Stimulated activated naive B cell treated with anti-CD40 and anti-IgM and Interleukin-4, amounts not matched to agents 10 μg/mL and 1 μg/mL and 100 μg/mL, for 72 hours (primary cell): ENCODE measurements around the gene RTL10.

Experiments used
- ATAC-seq, 2 donors: fragments of 150-1000 bp; cut with Tn5 transposase; replicated peaks; 2 replicates each; pipeline ENCODE4 v1.10.0; 2021; ENCODE audit warnings: moderate library complexity in 1 of 2
- DNase-seq: peaks from one replicate; pipeline ENCODE4 v3.0.0; 2021
- H3K27ac Mint-ChIP-seq: one replicate; pipeline ENCODE4 v1.8.0; 2022; ENCODE audit warnings: mild to moderate bottlenecking, mixed read lengths
- H3K27me3 Mint-ChIP-seq, 2 donors: one replicate each; pipeline ENCODE4 v1.8.0; 2022; ENCODE audit warnings: mixed read lengths in 2 of 2
- H3K36me3 Mint-ChIP-seq, 2 donors: one replicate each; pipeline ENCODE4 v1.8.0; 2022; ENCODE audit warnings: mixed read lengths in 2 of 2, mild to moderate bottlenecking in 1 of 2
- H3K4me1 Mint-ChIP-seq, 2 donors: one replicate each; pipeline ENCODE4 v1.8.0; 2022; ENCODE audit warnings: mixed read lengths in 2 of 2, mild to moderate bottlenecking in 1 of 2
- H3K4me3 Mint-ChIP-seq, 2 donors: one replicate each; pipeline ENCODE4 v1.8.0; 2022; ENCODE audit warnings: mild to moderate bottlenecking in 2 of 2, mixed read lengths in 2 of 2, moderate library complexity in 1 of 2
- H3K9me3 Mint-ChIP-seq, 2 donors: one replicate each; pipeline ENCODE4 v1.8.0; 2022; ENCODE audit warnings: mixed read lengths in 2 of 2, mild to moderate bottlenecking in 1 of 2

RTL10 gene

DNA sequence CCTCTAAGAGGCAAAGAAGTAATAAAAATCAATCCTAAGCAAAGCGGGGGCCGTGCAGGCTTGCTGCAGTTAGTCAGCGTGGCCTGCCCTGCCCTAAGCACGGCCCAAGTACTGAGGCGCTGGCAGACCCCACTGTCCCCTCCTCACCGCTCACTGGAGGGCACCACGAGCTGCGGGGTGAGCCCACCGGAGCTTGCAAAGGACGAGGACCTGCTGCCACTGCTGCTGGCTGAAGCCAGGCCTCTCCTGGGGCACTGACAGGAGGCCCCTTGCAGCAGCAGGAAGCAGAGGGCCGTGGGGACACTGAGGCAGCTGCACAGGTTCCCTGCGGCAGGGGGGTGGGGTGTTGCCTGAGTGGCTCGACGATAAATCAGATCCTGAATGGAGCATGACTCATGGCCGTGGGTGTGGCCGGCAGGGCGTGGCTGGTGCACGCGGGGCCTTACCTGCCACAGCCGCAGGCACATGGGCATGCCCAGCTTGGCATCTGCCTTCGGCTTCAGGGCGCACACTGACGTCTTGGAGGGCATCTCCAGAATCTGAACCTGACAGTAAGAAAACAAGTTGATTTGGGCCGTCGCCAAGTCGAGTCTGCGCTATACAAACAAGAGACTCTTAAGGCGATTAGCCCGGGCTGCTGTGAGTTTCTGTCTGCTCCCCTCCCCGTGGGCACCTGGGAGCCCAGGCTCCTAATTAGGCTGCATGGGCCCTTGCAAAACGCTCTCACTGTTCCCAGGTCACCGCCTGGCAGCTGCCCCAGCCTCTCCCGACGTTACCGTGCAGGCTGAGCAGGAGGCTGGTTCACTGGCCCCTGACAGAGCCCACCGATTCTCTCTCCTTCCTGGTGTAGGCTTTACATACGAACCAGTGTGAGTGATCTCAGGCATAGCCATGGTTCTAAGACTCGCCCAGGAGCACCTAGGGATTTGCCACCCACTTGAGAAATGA lies 48.2 kb downstream of the RTL10 start:
- peaks cover 37 to 51% of the 10 kb centered on the region in 2 donors for H3K36me3 Mint-ChIP-seq
- no peak for ATAC-seq
- H3K9me3 Mint-ChIP-seq: no peaks in the 10 kb centered on the region
- no peak overlapping the region for H3K27ac Mint-ChIP-seq
- no peaks in the 10 kb centered on the region for H3K4me1 Mint-ChIP-seq
- no peaks in the 10 kb centered on the region for H3K27me3 Mint-ChIP-seq
- no peak for DNase-seq
- H3K4me3 Mint-ChIP-seq: no peak overlapping the region

DNA sequence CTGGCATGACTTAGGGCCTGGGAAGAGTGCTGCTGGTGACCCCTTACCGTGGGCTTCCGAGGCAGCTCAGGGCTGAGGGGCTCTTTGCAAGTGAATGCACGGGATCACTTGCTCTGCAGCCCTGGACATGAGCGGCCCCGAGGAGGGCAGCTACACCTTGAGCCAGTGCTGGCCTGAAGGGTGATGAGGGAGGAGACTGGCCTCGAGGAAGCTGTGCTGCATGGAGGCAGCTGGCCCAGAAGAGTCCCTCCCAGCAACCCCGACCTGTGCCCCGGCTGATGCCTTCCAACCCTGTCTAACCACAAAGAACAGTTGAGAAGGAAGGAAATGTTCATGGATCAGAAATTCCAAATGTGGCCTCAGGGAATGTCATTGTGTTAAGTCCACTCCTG lies 48.9 kb downstream of the RTL10 start:
- H3K4me1 Mint-ChIP-seq: no peaks in the 10 kb centered on the region
- peaks cover 31 to 49% of the 10 kb centered on the region in 2 donors for H3K36me3 Mint-ChIP-seq
- no peaks in the 10 kb centered on the region for H3K9me3 Mint-ChIP-seq
- H3K27me3 Mint-ChIP-seq: no peaks in the 10 kb centered on the region
- no peak overlapping the region for H3K27ac Mint-ChIP-seq
- no peak for ATAC-seq
- no peak overlapping the region for H3K4me3 Mint-ChIP-seq
- DNase-seq: no peak
